ENCODE measurements around the gene CUL9. TPM values are rescaled to one million over a fixed set of nuclear protein-coding genes. Genes with fewer than 3 reads are reported as not detected.

The CUL9 gene
- total and polyA plus RNA-seq, 2 experiments from 2014 or later, result 2.6 to 11.3 TPM

DNA sequence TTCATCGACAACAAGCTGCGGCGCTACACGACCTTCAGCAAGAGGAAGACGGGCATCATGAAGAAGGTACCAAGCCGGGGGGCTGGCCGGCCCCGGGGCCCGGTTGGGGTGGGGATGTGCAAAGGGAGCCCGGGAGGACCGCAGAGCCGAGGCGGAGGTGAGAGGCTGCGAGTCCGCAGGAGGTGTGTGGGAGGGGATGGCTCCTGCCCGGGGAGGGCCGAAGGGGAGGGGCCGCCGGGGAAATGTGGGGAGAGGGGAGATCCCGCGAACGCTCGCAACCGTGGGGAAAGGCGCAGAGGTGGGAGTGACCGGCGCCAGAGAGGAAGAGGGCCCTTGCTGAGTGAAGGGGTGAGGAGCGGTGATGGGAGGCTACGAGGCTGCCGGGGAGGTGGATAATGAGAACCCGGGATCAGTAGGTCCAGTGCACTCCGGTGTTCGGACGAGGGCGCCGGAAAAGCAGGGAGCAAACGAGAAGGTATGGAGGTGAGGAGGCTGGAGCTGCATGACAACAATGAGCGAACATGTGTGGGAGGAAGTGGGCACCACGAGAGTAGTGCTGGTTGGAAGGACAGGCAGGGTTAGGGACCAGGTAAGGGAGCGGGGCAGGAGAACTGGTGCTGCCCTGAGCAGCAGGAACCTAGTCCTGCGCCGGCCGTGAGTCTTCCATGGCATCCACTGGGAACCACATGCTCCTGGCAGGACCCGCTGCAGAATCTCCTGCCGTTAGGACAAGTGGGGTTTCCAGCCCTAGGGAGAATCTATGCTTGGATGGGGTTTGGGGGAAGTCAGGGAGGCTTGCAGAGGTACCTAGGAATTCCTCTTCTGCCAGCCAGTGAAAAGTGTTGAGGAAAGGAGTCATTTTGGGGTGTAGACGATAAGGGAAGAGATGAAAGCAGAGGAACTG is 9.6 kb upstream of the CUL9 start:
- Mint-ChIP-seq H3K27ac (peak overlapping the region; percentile 33), H3K4me3 (peak overlapping the region; percentile 88), H3K9me3 (peaks cover 2% of the 10 kb centered on the region; the same call in 2 of the 3 replicates), H3K27me3 (ENCODE audit: insufficient read depth, low read depth, poor library complexity) (peaks cover 28% of the 10 kb centered on the region), H3K36me3 (ENCODE audit: low read depth) (peaks cover 40% of the 10 kb centered on the region), H3K4me1 (peaks cover 33% of the 10 kb centered on the region)
- no peak; the same call in 2 of the 3 replicates for ATAC-seq
- Histone ChIP-seq H3K36me3 (ENCODE audit: insufficient read depth) (peaks cover 22% of the 10 kb centered on the region), H3K79me2 (replicated peaks; ENCODE audit: insufficient read depth) (peaks cover 32% of the 10 kb centered on the region), H3K9me2 (ENCODE audit: insufficient read depth) (no peaks in the 10 kb centered on the region), H3K4me2 (peak overlapping the region; percentile 91), H3K27me3 (ENCODE audit: insufficient read depth) (peaks cover 9% of the 10 kb centered on the region), H4K20me1 (replicated peaks; ENCODE audit: insufficient read depth) (peaks cover 13% of the 10 kb centered on the region), H3K27ac (ENCODE audit: low read depth) (no peak overlapping the region), H2AFZ (no peak overlapping the region), H3K4me1 (ENCODE audit: insufficient read depth) (peaks cover 14% of the 10 kb centered on the region), H3K4me3 (peak overlapping the region; percentile 91), H3F3A (replicated peaks; ENCODE audit: low read depth) (peaks cover 14% of the 10 kb centered on the region)
- TF ChIP-seq CTCF (conservative IDR thresholded peaks at IDR 0.05; ENCODE audit: low read depth in 2 of 2) (no peak), POLR2AphosphoS5 (IDR thresholded peaks at IDR 0.05; ENCODE audit: low read depth) (0 out of 2 replicates have a peak, but pooled peaks have one; percentile 42), ETS1 (IDR thresholded peaks at IDR 0.05) (0 out of 2 replicates have a peak, but pooled peaks have one; percentile 28)
- peak; percentile 34 for DNase-seq (ENCODE audit: low spot score)

DNA sequence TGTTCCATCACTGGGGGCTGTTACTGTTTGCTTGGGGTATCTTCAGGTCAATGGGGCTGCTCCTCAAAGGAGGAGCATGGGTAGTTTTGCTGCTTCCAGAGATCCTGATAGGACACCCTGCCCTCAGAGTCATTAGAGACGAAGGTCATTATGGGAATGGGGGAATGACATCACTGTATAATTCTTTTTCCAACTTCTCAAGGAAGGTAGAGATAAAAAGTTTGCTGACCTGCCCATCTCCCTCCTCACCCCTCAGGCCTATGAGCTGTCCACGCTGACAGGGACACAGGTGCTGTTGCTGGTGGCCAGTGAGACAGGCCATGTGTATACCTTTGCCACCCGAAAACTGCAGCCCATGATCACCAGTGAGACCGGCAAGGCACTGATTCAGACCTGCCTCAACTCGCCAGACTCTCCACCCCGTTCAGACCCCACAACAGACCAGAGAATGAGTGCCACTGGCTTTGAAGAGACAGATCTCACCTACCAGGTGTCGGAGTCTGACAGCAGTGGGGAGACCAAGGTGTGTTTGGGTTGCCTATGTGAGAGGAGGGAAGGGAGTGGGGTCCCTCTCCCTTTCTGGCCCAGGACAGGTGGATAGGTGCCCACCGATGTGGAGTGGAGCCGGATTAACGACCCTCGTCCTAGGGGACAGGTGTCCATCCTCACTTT is 8.3 kb upstream of the CUL9 start:
- H3K36me3 Mint-ChIP-seq (ENCODE audit: low read depth), result peaks cover 54% of the 10 kb centered on the region
- no peak overlapping the region for H2AFZ ChIP-seq
- H3K36me3 ChIP-seq (ENCODE audit: insufficient read depth), result peaks cover 29% of the 10 kb centered on the region
- H3K4me1 Mint-ChIP-seq, result peaks cover 33% of the 10 kb centered on the region
- peak overlapping the region; percentile 88 for H3K4me3 Mint-ChIP-seq
- peaks cover 14% of the 10 kb centered on the region for H3K4me1 ChIP-seq (ENCODE audit: insufficient read depth)
- DNase-seq (ENCODE audit: low spot score) (no peak), ATAC-seq (no peak)
- TF ChIP-seq EZH2 (IDR thresholded peaks at IDR 0.05; ENCODE audit: low read depth, unreplicated experiment) (no peak), CTCF (conservative IDR thresholded peaks at IDR 0.05; ENCODE audit: low read depth in 2 of 2) (no peak), REST (IDR thresholded peaks at IDR 0.05; ENCODE audit: unreplicated experiment) (no peak), ZNF331 (CRISPR knock-in tag; IDR thresholded peaks at IDR 0.05; ENCODE audit: low read depth) (no peak), EZH2phosphoT487 (IDR thresholded peaks at IDR 0.05; ENCODE audit: unreplicated experiment) (no peak), JUNB (IDR thresholded peaks at IDR 0.05; ENCODE audit: unreplicated experiment) (no peak)
- peaks cover 19% of the 10 kb centered on the region for H4K20me1 ChIP-seq (replicated peaks; ENCODE audit: insufficient read depth)
- H3K9me3 Mint-ChIP-seq, result peaks cover 2% of the 10 kb centered on the region; the same call in 2 of the 3 replicates
- peaks cover 28% of the 10 kb centered on the region for H3K27me3 Mint-ChIP-seq (ENCODE audit: insufficient read depth, low read depth, poor library complexity)
- H3K4me3 ChIP-seq, result peak overlapping the region; percentile 91
- H3K27ac Mint-ChIP-seq, result peak overlapping the region; percentile 83
- H3K27me3 ChIP-seq (ENCODE audit: insufficient read depth), result peaks cover 9% of the 10 kb centered on the region
- peaks cover 32% of the 10 kb centered on the region for H3K79me2 ChIP-seq (replicated peaks; ENCODE audit: insufficient read depth)
- H3K27ac ChIP-seq (ENCODE audit: low read depth), result peak overlapping the region; percentile 88
- peak overlapping the region; percentile 91 for H3K4me2 ChIP-seq
- H3K9me2 ChIP-seq (ENCODE audit: insufficient read depth), result no peaks in the 10 kb centered on the region
- H3F3A ChIP-seq (replicated peaks; ENCODE audit: low read depth), result peaks cover 14% of the 10 kb centered on the region
